GM19025 (cell line): Measurements from ENCODE around the gene GATC.

Experiments used
- ATAC-seq: cut with Tn5 transposase; IDR thresholded peaks from one replicate; pipeline ENCODE4 v1.9.1; 2021; ENCODE audit warnings: mild to moderate bottlenecking, low read depth, moderate library complexity; ENCODE audit not compliant: unreplicated experiment

The GATC gene

DNA sequence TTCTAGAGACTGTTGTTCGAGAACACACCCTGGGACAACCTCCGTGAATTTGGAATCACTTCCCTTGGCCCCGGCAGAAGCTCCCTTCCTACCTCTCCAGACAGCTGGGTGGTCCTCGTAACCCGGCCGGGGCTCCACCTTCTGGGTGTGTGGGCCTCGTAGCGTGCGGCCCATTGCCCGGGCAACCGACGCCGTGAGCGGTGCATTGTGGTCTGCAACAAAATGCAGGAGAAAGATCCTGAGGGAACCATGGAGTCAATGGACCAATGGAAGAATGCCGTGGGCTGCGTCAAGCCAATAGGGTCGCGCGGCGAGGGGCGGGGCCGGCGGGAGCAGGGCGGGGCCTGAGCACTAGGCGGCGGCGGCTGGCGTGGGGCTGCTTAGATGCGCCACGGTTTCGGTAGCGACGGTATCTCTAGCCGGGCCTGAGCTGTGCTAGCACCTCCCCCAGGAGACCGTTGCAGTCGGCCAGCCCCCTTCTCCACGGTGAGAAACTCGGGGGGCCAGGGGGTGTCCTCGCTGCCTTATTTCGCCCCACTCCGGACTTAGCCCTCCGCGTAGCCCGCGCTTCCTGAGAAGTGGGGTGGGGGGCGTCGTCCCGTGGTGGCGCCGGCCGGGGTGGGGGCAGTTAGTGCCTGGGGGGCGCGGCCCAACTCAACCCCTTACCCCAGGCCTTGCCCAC lies 49.6 kb downstream of the GATC start, which contains the start of gene DYNLL1:
Gene DYNLL1, plus strand, starts transcription at position 383 of the 682 bp plus-strand sequence. CDS start 309 bp downstream, outside the sequence.
- peak; percentile 94 for ATAC-seq

DNA sequence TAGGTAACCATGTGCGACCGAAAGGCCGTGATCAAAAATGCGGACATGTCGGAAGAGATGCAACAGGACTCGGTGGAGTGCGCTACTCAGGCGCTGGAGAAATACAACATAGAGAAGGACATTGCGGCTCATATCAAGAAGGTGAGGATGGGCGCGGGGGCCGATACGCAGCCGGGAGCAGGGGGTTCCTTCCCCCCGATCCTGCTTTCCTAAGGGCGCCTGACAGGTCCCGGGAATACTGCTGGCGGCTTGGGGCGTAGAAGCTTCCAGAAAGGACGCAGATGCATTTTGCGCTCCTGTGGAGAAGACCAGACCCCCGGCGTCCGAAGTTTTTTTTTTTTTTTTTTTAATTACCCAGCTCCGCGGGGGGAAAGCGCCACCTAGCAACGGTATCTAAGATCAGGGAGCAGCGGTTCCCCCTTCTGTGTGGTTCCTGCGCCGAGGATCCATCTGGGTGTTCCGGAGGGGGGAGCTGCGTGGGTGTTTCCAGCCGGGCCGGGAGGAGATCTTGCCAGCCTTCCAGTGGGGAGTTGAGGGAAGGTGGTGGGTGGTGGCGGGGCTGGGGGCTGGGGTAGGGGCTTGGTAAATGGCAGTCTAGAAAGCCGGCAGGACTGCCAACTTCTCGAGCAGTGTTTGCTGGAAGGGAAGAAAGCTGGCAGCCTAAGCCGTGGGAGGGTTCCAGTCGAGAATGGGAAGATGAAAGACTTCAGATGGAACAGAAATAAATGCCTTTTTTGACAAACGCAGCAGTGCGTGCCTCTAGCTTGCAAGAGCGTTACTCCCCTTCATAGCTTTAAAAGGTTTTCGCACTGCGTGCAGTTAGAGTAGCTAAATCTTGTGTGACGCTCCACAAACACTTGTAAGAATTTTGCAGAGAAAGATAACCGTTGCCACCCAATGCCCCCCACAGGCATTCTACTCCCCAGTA lies 50.4 kb downstream of the GATC start:
- no peak for ATAC-seq

DNA sequence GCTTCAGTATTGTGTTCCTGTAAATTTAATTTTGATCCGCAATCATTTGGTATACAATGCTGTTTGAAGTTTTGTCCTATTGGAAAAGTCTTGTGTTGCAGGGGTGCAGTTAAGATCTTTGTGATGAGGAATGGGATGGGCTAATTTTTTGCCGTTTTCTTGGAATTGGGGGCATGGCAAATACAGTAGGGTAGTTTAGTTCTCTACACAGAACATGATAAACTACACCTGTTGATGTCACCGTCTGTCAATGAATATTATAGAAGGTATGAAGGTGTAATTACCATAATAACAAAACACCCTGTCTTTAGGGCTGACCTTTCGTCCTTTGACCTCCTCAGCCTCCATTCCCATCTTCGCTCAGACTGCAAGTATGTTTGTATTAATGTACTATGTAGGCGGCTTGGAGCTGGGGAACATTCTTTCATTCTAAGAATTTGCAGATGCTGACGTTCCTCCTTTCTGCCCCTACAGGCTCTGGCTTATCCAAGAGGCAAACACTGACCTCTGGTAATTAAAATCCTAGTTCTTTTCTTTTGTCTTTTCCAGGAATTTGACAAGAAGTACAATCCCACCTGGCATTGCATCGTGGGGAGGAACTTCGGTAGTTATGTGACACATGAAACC lies 51.4 kb downstream of the GATC start:
- ATAC-seq = no peak

- no peak for ATAC-seq
These were observed 52.7 kb downstream of the GATC start for GRCh38 chr12:120498870-120499515.

DNA sequence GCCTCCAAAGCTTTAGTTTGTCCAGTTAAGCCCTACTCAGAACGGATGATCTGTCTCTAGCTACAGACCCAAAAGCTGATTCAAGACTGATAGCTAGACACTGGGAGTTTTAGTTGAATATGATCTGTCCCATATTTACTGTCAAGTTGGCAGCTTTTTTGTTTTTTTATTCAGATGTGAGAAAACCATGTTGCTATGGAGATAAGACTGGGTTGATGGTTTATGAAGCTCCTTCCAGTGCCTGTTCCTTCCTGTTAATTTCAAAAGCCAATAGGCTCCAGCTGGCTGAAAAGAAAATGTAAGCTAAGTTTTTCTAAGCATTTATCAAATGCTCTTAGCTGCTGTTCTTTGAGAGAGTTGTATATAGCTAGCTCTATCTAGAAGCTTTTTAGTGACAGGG lies 54.3 kb downstream of the GATC start:
- no peak for ATAC-seq

GRCh38 chr12:120504587-120504986 lies 58.3 kb downstream of the GATC start:
- ATAC-seq = no peak

DNA sequence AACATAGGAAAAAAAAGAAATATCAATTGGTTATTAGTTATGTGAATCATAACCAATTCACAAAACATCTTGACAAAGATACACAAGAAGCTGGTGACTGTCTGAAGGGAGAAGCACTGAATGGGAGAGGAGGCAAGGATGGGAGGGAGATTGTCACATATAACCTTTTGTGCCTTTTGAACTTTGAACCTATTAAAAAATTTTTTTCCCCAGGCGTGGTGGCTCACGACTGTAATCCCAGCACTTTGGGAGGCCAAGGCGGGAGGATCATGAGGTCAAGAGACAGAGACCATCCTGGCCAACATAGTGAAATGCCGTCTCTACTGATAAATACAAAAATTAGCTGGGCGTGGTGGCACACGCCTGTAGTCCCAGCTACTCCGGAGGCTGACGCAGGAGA lies 62.3 kb downstream of the GATC start:
- ATAC-seq = no peak
